ENCODE measurements around the gene TBC1D24. TPM values are rescaled to one million over a fixed set of nuclear protein-coding genes. Genes with fewer than 3 reads are reported as not detected.
A peak's percentile ranks its signal among the peaks of the same experiment; 100 is the strongest.

The TBC1D24 gene
- total and polyA plus RNA-seq, 9 of the 15 experiments (the other 6 are each of a cell fraction or from before 2014, with no cell fraction given) = 1.7 to 22.6 (median 7.2) TPM

DNA sequence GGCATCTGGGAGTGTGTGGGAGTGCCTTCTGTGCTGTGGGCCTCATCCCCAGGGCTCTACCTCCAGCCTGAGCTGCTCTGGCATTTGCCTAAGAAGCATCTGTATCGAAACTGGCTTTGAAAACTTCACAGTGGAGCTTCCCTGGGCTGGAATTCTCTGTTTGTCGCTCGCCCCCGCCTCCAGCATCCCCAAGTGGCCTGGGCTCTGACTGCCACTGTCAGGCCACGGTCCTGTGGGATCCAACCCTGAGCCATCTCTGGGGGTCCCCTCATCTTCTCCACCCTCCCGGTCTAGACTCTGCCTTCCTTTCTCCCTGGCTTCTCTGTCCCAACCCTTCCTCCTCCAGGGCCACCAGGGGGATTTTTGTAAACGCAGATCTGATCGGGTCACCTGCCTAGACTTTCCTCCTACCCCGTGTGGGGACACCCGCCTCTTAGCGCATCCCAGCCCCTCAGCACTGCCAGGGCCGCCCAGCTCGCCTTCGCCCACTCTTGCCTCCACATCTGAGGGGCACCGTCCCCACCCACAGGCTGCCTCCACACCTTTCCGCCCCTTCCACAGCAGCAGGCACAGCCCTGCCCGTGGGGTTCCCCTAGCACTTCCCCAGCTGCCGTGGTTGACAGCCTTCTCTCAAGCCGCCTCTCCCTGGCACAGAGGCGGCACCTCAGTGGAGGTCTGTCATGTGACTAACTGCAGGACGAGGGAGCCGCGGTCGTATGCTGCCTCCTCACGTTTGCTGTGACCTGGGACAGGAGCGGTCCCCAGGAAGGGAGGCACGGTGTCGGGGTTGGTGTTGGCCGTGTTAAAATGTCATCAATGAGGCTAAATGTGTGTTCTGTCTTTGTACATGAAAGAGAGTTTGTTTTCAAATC lies 12.0 kb downstream of the TBC1D24 start:
- WGBS (ENCODE audit: insufficient coverage, low coverage, missing lambda C conversion rate) = 90% methylated on average over 25 of the region's 29 CpGs
- FAIRE-seq (peak; percentile 15), DNase-seq (ENCODE audit: extremely low read depth in 1 of 4, low spot score in 3 of 4) (no peak), ATAC-seq (no peak)
- Histone ChIP-seq H3K79me2 (ENCODE audit: control insufficient read depth, insufficient read depth, low read length) (peaks cover 73% of the 10 kb centered on the region), H3K27ac (ENCODE audit: extremely low read depth, low read depth, low read length) (no peak overlapping the region), H3K36me3 (ENCODE audit: control insufficient read depth, insufficient read depth, low read length) (peaks cover 35% of the 10 kb centered on the region; the same call in 2 of the 3 replicates), H3K27me3 (ENCODE audit: control insufficient read depth in 2 of 2, insufficient read depth in 2 of 2, low read length in 2 of 2) (no peaks in the 10 kb centered on the region), H3K9me3 (replicated peaks; ENCODE audit: control insufficient read depth, insufficient read depth, low read depth, low read length) (no peaks in the 10 kb centered on the region), H4K20me1 (replicated peaks; ENCODE audit: control insufficient read depth, insufficient read depth, low read length) (peaks cover 5% of the 10 kb centered on the region; the same call in 1 of the 2 replicates), H3K4me3 (no peak overlapping the region), H2AFZ (ENCODE audit: low read depth, low read length) (no peak overlapping the region), H3K9ac (ENCODE audit: insufficient read depth in 1 of 2, low read depth in 2 of 2, low read length in 2 of 2) (peak overlapping the region in 1 of 2 experiments; percentile 77; a peak in 2 of 4 replicates), H3K4me1 (replicated peaks in 1 of 2; ENCODE audit: control insufficient read depth in 2 of 2, insufficient read depth in 2 of 2, low read length in 2 of 2) (peaks cover 24 to 77% of the 10 kb centered on the region in 2 experiments), H3K4me2 (ENCODE audit: insufficient read depth, low read length) (no peak overlapping the region), H3K9me1 (ENCODE audit: control insufficient read depth, insufficient read depth, low read length) (no peaks in the 10 kb centered on the region)
- intact Hi-C loops (cut with micrococcal nuclease) (no loop called here), in situ Hi-C loops (cut with MboI) (no loop called here)
- TF ChIP-seq FOXA3 (CRISPR knock-in tag; conservative IDR thresholded peaks at IDR 0.05 in 1 of 2, IDR thresholded peaks at IDR 0.05 in 1 of 2) = no peak
- no peak for TF ChIP-seq ZNF253 (CRISPR knock-in tag; conservative IDR thresholded peaks at IDR 0.05)
- no peak for TF ChIP-seq POLR2H (tag; IDR thresholded peaks at IDR 0.05; ENCODE audit: low read depth)
- TF ChIP-seq, protein P1, sequence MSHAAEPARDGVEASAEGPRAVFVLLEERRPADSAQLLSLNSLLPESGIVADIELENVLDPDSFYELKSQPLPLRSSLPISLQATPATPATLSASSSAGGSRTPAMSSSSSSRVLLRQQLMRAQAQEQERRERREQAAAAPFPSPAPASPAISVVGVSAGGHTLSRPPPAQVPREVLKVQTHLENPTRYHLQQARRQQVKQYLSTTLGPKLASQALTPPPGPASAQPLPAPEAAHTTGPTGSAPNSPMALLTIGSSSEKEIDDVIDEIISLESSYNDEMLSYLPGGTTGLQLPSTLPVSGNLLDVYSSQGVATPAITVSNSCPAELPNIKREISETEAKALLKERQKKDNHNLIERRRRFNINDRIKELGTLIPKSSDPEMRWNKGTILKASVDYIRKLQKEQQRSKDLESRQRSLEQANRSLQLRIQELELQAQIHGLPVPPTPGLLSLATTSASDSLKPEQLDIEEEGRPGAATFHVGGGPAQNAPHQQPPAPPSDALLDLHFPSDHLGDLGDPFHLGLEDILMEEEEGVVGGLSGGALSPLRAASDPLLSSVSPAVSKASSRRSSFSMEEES (CRISPR knock-in tag; IDR thresholded peaks at IDR 0.05) = peak; percentile 40; the same call in 1 of the 2 replicates
- TF ChIP-seq, protein P2, sequence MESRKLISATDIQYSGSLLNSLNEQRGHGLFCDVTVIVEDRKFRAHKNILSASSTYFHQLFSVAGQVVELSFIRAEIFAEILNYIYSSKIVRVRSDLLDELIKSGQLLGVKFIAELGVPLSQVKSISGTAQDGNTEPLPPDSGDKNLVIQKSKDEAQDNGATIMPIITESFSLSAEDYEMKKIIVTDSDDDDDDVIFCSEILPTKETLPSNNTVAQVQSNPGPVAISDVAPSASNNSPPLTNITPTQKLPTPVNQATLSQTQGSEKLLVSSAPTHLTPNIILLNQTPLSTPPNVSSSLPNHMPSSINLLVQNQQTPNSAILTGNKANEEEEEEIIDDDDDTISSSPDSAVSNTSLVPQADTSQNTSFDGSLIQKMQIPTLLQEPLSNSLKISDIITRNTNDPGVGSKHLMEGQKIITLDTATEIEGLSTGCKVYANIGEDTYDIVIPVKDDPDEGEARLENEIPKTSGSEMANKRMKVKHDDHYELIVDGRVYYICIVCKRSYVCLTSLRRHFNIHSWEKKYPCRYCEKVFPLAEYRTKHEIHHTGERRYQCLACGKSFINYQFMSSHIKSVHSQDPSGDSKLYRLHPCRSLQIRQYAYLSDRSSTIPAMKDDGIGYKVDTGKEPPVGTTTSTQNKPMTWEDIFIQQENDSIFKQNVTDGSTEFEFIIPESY (CRISPR knock-in tag; IDR thresholded peaks at IDR 0.05) = 0 out of 2 replicates have a peak, but pooled peaks have one; percentile 20
- TF ChIP-seq USF1 (CRISPR knock-in tag; IDR thresholded peaks at IDR 0.05) = peak; percentile 37; the same call in 1 of the 2 replicates
- ChIA-PET CTCF (ENCODE audit: low intra/inter-chr PET ratio) (no interaction called here), POLR2A (interaction anchor here (0.6 to 1.3 kb wide), 2 partner anchors 14 to 337 kb away, joined by 3 read pairs; no protein-coding TSS in a partner anchor)
- no TSS peak for BruUV-seq (replicated peaks)
